Measurements from ENCODE around the gene HYI. TPM values are rescaled to one million over a fixed set of nuclear protein-coding genes. Genes with fewer than 3 reads are reported as not detected.
A peak's percentile ranks its signal among the peaks of the same experiment; 100 is the strongest.
"Not testable (repeated sequence)": the region's sequence is repeated elsewhere in the genome, so short reads cannot be mapped to it uniquely, and the experiment has no call there.

HYI gene
- total and polyA plus RNA-seq, 8 donors: 24.4 to 173 (median 59.6) TPM

DNA sequence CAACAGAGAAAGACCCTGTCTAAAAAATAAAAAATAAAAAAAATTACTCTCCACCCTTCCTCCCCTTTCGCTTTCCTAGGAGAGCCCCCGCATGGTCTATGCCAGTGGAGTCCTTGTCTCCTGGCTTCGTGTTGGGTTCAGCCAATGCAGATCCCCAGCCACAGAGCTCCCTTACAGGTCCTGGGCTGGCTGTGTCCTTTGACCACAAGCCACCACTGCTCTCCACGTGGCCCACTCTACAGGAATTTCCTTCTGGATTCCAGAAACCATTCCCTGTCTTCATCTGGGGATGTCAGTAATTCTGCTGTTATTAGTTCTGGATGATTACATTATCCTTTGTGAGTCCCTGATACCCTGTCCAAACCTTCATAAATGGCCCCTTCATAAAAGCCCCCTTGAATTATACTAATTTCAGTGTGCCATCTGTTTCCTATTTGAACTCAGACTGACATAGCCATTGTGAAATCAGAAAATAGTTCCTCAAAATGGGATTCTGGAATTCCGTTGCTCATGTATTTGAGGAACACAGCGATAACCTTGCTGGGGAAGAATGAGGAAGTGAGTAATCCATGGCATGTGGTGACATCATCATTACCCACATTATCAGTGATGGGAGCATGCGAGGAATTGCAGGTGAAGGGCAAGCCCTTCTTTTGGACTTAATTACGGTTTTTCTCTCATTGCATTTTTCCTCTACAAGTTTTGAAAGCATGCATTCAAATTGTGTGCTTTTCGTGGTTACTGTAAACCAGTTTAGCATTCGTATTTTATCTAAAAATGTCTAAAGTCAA is 22.1 kb upstream of the HYI start:
- 45 to 56% (median 52%) methylated on average over 9 to 10 of the region's 10 CpGs for WGBS, 5 donors
- H3K27me3 ChIP-seq; intact Hi-C loops (cut with DNase I; ENCODE audit: low total_unique reads); H3K4me1 ChIP-seq; H3K27ac ChIP-seq; H3K36me3 ChIP-seq; H3K9me3 ChIP-seq; H3K4me3 ChIP-seq: not testable (repeated sequence)
- peak in 2 of 3 donors; percentile 7 to 47 for TF ChIP-seq POLR2AphosphoS5 (IDR thresholded peaks at IDR 0.05)
- peak in 1 of 2 donors; percentile 36 for DNase-seq

DNA sequence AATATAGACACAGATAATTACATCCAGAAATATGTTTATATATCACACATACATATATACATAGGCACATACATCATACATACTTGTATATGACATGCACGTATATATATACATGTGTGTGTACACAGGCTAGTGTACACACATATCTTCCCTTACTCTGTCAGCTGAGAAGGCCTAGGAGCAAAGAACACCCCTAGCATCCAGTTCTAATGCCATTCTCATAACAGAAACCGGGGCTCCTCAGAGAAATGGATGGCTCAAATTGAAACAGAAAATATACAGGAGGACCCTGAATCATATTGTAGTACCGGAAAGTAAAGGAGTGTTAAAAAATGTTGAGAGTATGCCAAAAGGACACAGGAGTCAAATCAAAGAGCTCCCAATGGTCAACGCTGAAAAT is 19.7 kb upstream of the HYI start:
- H3K4me1 ChIP-seq: no peaks in the 10 kb centered on the region
- H3K9me3 ChIP-seq: no peaks in the 10 kb centered on the region
- WGBS, 5 donors: 74 to 79% (median 78%) methylated on average over 4 of the region's 4 CpGs
- no peak overlapping the region for H3K4me3 ChIP-seq
- H3K36me3 ChIP-seq: no peaks in the 10 kb centered on the region
- intact Hi-C loops (cut with DNase I; ENCODE audit: low total_unique reads): no loop called here
- DNase-seq: no peak
- TF ChIP-seq POLR2A (IDR thresholded peaks at IDR 0.05) (no peak), EP300 (IDR thresholded peaks at IDR 0.05) (no peak), POLR2AphosphoS5 (IDR thresholded peaks at IDR 0.05) (no peak)
- TF ChIP-seq, protein P1, sequence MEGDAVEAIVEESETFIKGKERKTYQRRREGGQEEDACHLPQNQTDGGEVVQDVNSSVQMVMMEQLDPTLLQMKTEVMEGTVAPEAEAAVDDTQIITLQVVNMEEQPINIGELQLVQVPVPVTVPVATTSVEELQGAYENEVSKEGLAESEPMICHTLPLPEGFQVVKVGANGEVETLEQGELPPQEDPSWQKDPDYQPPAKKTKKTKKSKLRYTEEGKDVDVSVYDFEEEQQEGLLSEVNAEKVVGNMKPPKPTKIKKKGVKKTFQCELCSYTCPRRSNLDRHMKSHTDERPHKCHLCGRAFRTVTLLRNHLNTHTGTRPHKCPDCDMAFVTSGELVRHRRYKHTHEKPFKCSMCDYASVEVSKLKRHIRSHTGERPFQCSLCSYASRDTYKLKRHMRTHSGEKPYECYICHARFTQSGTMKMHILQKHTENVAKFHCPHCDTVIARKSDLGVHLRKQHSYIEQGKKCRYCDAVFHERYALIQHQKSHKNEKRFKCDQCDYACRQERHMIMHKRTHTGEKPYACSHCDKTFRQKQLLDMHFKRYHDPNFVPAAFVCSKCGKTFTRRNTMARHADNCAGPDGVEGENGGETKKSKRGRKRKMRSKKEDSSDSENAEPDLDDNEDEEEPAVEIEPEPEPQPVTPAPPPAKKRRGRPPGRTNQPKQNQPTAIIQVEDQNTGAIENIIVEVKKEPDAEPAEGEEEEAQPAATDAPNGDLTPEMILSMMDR (IDR thresholded peaks at IDR 0.05): no peak
- no peak overlapping the region for H3K27ac ChIP-seq
- no peaks in the 10 kb centered on the region for H3K27me3 ChIP-seq

DNA sequence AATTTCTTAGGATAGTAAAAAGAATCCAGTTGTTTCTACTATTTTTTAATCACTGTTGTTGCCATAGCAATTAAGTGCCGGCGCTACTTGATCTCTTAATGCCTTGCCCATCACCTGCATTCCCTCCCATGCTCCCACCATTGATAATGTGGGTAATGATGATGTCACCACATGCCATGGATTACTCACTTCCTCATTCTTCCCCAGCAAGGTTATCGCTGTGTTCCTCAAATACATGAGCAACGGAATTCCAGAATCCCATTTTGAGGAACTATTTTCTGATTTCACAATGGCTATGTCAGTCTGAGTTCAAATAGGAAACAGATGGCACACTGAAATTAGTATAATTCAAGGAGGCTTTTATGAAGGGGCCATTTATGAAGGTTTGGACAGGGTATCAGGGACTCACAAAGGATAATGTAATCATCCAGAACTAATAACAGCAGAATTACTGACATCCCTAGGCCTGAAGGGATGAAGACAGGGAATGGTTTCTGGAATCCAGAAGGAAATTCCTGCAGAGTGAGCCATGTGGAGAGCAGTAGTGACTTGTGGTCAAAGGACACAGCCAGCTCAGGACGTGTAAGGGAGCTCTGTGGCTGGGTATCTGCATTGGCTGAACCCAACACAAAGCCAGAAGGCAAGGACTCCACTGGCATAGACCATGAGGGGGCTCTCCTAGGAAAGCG is 18.9 kb upstream of the HYI start:
- H3K9me3 ChIP-seq; H3K4me1 ChIP-seq; intact Hi-C loops (cut with DNase I; ENCODE audit: low total_unique reads); H3K4me3 ChIP-seq; H3K36me3 ChIP-seq; H3K27me3 ChIP-seq: not testable (repeated sequence)
- TF ChIP-seq POLR2AphosphoS5 (IDR thresholded peaks at IDR 0.05): peak in 1 of 3 donors; percentile 31
- 51 to 61% (median 52%) methylated on average over 4 to 6 of the region's 6 CpGs for WGBS, 5 donors
- peak in 1 of 2 donors; percentile 62 for DNase-seq
- peak overlapping the region in 2 of 5 donors; percentile 25 to 33 for H3K27ac ChIP-seq

DNA sequence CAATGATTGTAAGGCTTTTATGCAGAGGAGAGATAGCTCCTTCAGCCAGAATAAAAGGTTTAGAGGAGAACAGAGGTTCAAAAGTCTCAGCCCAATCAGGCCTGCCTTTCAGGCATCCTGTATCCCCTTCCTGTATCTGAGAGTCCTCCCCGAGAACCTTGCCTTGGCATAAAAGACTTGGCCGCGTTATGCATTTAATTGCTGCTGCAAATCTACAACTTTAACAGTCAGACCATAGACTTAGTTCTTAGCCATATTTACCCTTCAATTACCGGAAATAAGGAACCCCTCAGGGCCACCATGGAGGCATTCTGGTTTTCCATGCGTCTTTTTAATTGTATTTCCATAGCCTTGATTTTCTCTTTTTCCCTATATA is 18.3 kb upstream of the HYI start:
- no peak overlapping the region for H3K4me3 ChIP-seq
- H3K27me3 ChIP-seq: no peaks in the 10 kb centered on the region
- no peaks in the 10 kb centered on the region for H3K9me3 ChIP-seq
- no peak overlapping the region for H3K27ac ChIP-seq
- intact Hi-C loops (cut with DNase I; ENCODE audit: low total_unique reads): no loop called here
- H3K36me3 ChIP-seq: no peaks in the 10 kb centered on the region
- no peak for DNase-seq
- 79 to 94% (median 91%) methylated on average over 5 of the region's 5 CpGs for WGBS, 5 donors
- no peaks in the 10 kb centered on the region for H3K4me1 ChIP-seq
- no peak for TF ChIP-seq POLR2A (IDR thresholded peaks at IDR 0.05)
- no peak for TF ChIP-seq POLR2AphosphoS5 (IDR thresholded peaks at IDR 0.05)
- TF ChIP-seq, protein P1 (IDR thresholded peaks at IDR 0.05): no peak
- no peak for TF ChIP-seq EP300 (IDR thresholded peaks at IDR 0.05)

DNA sequence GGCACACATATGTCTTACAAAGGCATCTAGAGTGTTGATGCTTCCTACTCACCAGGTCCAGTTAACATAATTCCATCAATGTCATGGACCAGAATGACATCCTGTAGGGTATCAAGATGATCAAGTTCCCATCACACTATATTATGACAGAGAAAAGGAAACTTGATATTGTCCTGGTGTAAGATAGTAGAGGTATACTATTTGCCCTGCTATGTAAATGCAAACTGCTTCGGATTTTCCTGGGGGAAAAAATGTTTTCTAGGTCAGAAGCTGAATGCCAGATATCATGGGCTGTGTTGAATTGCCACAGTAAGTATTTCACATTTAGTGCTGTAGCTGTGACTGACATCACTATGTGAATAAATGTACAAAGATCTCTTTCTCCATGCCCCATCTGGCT is 16.2 kb upstream of the HYI start:
- 47 to 75% (median 49%) methylated on average over 1 of the region's 1 CpG for WGBS, 5 donors
- TF ChIP-seq, protein P1 (IDR thresholded peaks at IDR 0.05): no peak
- TF ChIP-seq POLR2AphosphoS5 (IDR thresholded peaks at IDR 0.05) (no peak), POLR2A (IDR thresholded peaks at IDR 0.05) (no peak), EP300 (IDR thresholded peaks at IDR 0.05) (no peak)
- H3K4me1 ChIP-seq: peaks cover 0 to 10% (median 3%) of the 10 kb centered on the region in 4 donors
- no peaks in the 10 kb centered on the region for H3K36me3 ChIP-seq
- H3K4me3 ChIP-seq: no peak overlapping the region
- intact Hi-C loops (cut with DNase I; ENCODE audit: low total_unique reads): no loop called here
- no peak overlapping the region for H3K27ac ChIP-seq
- no peaks in the 10 kb centered on the region for H3K27me3 ChIP-seq
- no peak for DNase-seq
- no peaks in the 10 kb centered on the region for H3K9me3 ChIP-seq
